ENCODE measurements around the gene B3GAT1. TPM values are rescaled to one million over a fixed set of nuclear protein-coding genes. Genes with fewer than 3 reads are reported as not detected.
A peak's percentile ranks its signal among the peaks of the same experiment; 100 is the strongest.

The B3GAT1 gene
- total RNA-seq, 3 donors from 2014 or later (not counting 1 experiment from before 2014, with no cell fraction given), result 41.3 to 78.4 (median 65.1) TPM

- WGBS (ENCODE audit: insufficient coverage), result 65% methylated on average over 9 of the region's 9 CpGs
- no peak for DNase-seq
- intact Hi-C loops (cut with micrococcal nuclease), result no loop called here
Observed at GRCh38 chr11:134374171-134374570, 37.9 kb downstream of the B3GAT1 start.

DNA sequence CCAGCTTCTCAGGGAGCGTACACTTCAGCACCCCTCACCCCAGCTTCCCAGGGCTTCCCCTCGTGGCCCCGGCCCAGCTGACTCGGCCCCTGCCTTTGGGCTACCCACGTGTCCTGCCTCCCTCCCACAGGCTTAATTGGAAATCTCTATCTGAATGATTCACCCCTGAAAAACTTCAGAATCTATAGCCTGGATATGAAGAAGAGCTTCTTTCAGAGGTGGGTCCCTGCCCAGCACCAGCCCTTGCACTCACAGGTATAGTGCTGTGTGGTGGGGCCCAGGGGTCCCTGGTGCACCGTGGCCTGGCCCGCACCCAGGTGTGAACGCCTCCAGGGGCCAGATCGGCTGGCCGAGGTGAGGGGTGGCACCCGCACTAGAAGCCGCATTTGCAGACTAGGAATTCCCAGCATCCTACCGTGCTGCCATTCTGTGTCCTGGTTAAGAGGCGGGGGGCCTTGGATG, 38.4 kb downstream of the B3GAT1 start:
- H3K27ac ChIP-seq (ENCODE audit: low read length), result no peak overlapping the region
- Mint-ChIP-seq H3K36me3 (no peaks in the 10 kb centered on the region), H3K4me1 (peaks cover 0 to 15% of the 10 kb centered on the region in 2 donors), H3K27ac (peak overlapping the region in 1 of 2 donors; percentile 63), H3K27me3 (ENCODE audit: low read depth in 2 of 2) (no peaks in the 10 kb centered on the region), H3K4me3 (no peak overlapping the region), H3K9me3 (no peaks in the 10 kb centered on the region)
- H3K36me3 ChIP-seq (ENCODE audit: control insufficient read depth, insufficient read depth, low read length), result no peaks in the 10 kb centered on the region
- H3K4me3 ChIP-seq (ENCODE audit: low read length), result no peak overlapping the region
- H3K27me3 ChIP-seq (ENCODE audit: control insufficient read depth, insufficient read depth, low read length), result no peaks in the 10 kb centered on the region
- no peaks in the 10 kb centered on the region for H3K4me1 ChIP-seq (ENCODE audit: control insufficient read depth, insufficient read depth, low read length)
- intact Hi-C loops (cut with micrococcal nuclease), result no loop called here
- ATAC-seq, result no peak
- no peak for DNase-seq
- WGBS (ENCODE audit: insufficient coverage), result 92% methylated on average over 14 of the region's 14 CpGs
- TF ChIP-seq CTCF (IDR thresholded peaks at IDR 0.05), result no peak
- no peaks in the 10 kb centered on the region for H3K9me3 ChIP-seq (ENCODE audit: control insufficient read depth, insufficient read depth, low read length)

More at GRCh38 chr11:134374171-134374570, 37.9 kb downstream of the B3GAT1 start:
- Histone ChIP-seq H3K36me3 (ENCODE audit: control insufficient read depth, insufficient read depth, low read length) (no peaks in the 10 kb centered on the region), H3K27ac (ENCODE audit: low read length) (no peak overlapping the region), H3K4me1 (ENCODE audit: control insufficient read depth, insufficient read depth, low read length) (no peaks in the 10 kb centered on the region), H3K9me3 (ENCODE audit: control insufficient read depth, insufficient read depth, low read length) (no peaks in the 10 kb centered on the region), H3K27me3 (ENCODE audit: control insufficient read depth, insufficient read depth, low read length) (no peaks in the 10 kb centered on the region), H3K4me3 (ENCODE audit: low read length) (no peak overlapping the region)
- H3K4me1 Mint-ChIP-seq, result peaks cover 0 to 15% of the 10 kb centered on the region in 2 donors
- H3K36me3 Mint-ChIP-seq, result no peaks in the 10 kb centered on the region
- no peak for TF ChIP-seq CTCF (IDR thresholded peaks at IDR 0.05)
- no peak for ATAC-seq
- no peak overlapping the region for H3K27ac Mint-ChIP-seq
- H3K27me3 Mint-ChIP-seq (ENCODE audit: low read depth in 2 of 2), result no peaks in the 10 kb centered on the region
- H3K4me3 Mint-ChIP-seq, result no peak overlapping the region
- H3K9me3 Mint-ChIP-seq, result no peaks in the 10 kb centered on the region

DNA sequence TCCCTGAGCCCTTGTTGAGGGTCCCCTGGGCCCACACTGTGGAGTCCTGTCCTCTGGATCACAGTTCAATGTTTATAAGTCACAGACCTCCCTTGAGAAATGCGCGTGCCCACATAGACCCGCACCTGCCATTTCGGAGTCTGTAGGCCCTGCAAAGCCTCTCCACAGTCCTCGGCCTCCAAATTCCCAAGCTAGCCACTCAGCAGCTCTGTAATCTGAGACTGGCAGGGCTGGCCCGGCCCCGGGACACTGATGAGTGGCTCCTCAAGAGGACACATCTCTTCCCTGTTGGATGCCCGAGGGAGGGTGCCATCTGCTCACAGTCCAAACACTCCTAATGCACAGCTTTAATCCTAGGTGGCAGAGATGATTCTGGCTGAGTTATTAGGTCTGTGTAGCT, 39.1 kb downstream of the B3GAT1 start:
- WGBS (ENCODE audit: insufficient coverage), result 88% methylated on average over 8 of the region's 8 CpGs
- Mint-ChIP-seq H3K27ac (peak overlapping the region in 1 of 2 donors; percentile 63), H3K4me1 (peaks cover 0 to 15% of the 10 kb centered on the region in 2 donors), H3K4me3 (no peak overlapping the region), H3K36me3 (no peaks in the 10 kb centered on the region), H3K9me3 (no peaks in the 10 kb centered on the region), H3K27me3 (ENCODE audit: low read depth in 2 of 2) (no peaks in the 10 kb centered on the region)
- ATAC-seq, result no peak
- intact Hi-C loops (cut with micrococcal nuclease), result no loop called here
- Histone ChIP-seq H3K36me3 (ENCODE audit: control insufficient read depth, insufficient read depth, low read length) (no peaks in the 10 kb centered on the region), H3K27ac (ENCODE audit: low read length) (no peak overlapping the region), H3K27me3 (ENCODE audit: control insufficient read depth, insufficient read depth, low read length) (no peaks in the 10 kb centered on the region), H3K4me1 (ENCODE audit: control insufficient read depth, insufficient read depth, low read length) (no peaks in the 10 kb centered on the region), H3K4me3 (ENCODE audit: low read length) (no peak overlapping the region), H3K9me3 (ENCODE audit: control insufficient read depth, insufficient read depth, low read length) (no peaks in the 10 kb centered on the region)
- DNase-seq, result no peak
- TF ChIP-seq CTCF (IDR thresholded peaks at IDR 0.05), result no peak

- H3K9me3 ChIP-seq (ENCODE audit: control insufficient read depth, insufficient read depth, low read length), result no peaks in the 10 kb centered on the region
- H3K27ac ChIP-seq (ENCODE audit: low read length), result no peak overlapping the region
- H3K4me3 ChIP-seq (ENCODE audit: low read length), result no peak overlapping the region
- DNase-seq, result no peak
- H3K27me3 ChIP-seq (ENCODE audit: control insufficient read depth, insufficient read depth, low read length), result no peaks in the 10 kb centered on the region
- peak overlapping the region in 1 of 2 donors; percentile 63 for H3K27ac Mint-ChIP-seq
- no peak for ATAC-seq
- no peaks in the 10 kb centered on the region for H3K4me1 ChIP-seq (ENCODE audit: control insufficient read depth, insufficient read depth, low read length)
- no peaks in the 10 kb centered on the region for H3K36me3 Mint-ChIP-seq
- H3K4me3 Mint-ChIP-seq, result no peak overlapping the region
- intact Hi-C loops (cut with micrococcal nuclease), result no loop called here
- no peaks in the 10 kb centered on the region for H3K27me3 Mint-ChIP-seq (ENCODE audit: low read depth in 2 of 2)
- no peaks in the 10 kb centered on the region for H3K9me3 Mint-ChIP-seq
- no peaks in the 10 kb centered on the region for H3K36me3 ChIP-seq (ENCODE audit: control insufficient read depth, insufficient read depth, low read length)
- H3K4me1 Mint-ChIP-seq, result peaks cover 0 to 11% of the 10 kb centered on the region in 2 donors
- no peak for TF ChIP-seq CTCF (IDR thresholded peaks at IDR 0.05)
- WGBS (ENCODE audit: insufficient coverage), result 78% methylated on average over 10 of the region's 10 CpGs
Observed at GRCh38 chr11:134372536-134372935, 39.5 kb downstream of the B3GAT1 start.

Data from natural killer cell (primary cell).